Activated T-cell treated with anti-CD3 and anti-CD28 coated beads for 48 hours (primary cell): ENCODE measurements around the gene THUMPD3.

Experiments used
- DNase-seq: peaks from one replicate; pipeline ENCODE4 v3.0.0-alpha.2; 2020; ENCODE audit warnings: low read depth

The THUMPD3 gene

DNA sequence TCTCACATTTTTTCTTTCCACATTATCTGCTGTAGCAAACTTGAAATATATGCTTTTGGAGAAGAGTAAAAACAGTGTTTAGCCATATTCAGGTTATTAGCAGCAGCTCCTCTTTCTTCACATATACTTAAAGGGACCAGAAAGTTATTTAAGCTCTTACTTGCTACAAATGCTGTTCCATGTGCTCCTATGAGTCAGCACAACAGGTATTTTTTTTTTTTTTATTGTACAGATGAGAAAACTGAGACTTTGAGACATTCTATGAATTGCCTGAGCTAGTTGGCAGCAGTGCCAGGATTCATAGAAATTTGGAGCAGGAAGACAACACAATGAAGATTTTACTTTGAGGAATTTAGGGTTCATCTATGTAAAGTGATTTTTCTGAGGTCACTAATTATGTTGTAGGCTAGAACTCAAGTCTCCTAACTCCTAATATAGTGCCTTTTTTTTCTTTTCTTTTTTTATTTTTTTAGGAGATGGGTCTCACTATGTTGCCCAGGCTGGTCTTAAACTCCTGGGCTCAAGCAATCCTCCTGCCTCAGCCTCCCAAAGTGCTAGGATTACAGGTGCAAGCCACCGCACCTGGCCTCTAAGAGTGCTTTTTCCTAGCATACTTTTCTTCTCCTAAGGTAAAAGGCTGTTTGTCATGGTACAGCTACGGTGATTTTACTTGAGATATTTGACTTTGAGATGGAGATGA is 58.1 kb downstream of the THUMPD3 start:
- no peak for DNase-seq

DNA sequence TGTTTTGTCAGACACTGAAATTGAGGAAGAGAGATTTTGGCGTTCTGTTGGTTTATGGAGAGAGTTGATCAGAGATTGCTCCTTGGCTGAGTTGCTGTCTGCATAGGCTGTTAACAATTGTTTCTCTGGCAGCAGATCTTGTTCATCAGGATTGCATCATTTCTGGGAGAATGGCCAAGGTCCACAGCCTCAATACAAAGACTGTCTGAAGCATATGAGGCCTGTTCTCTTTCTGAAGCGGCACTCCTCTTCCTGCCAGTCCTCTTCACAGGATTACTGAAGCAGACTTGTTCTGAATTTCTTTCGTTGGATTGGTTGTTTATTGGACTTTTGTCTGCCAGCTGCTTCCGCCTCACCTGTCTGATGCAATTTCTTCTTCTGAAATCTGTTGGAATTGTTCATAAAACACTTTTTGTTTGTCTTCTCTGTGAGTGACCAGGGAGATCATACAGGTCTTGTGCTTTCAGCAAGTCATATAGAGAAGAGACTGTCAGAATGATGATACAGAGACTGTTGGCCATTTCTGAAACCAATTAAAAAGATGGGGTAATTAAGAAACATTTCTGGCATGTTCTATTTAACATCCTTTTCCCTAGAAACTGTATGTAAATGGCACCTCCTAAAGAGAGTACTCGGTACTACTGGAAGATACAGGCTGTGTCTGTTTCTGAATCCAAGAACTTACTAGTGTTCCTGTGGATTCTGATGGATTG is 60.0 kb downstream of the THUMPD3 start:
- DNase-seq, result no peak

DNA sequence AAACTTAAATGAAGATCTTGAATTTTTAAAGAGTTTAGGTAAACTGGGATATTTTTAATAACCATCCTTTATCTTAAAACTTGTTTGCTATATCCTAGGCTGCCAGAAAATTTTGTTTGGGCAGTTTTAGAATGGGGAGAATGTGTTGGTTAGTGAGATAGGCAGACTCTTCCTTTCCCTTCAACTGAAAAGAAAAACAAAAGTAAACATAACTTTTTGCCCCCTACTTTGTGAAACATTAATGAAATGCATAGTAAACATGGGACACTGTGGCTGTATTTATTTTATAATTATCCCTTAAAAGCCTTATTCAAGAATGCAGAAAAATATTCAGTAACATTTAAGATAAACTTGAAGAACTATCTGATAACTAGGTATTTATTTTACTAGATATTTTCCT is 65.6 kb downstream of the THUMPD3 start:
- DNase-seq, result no peak

DNA sequence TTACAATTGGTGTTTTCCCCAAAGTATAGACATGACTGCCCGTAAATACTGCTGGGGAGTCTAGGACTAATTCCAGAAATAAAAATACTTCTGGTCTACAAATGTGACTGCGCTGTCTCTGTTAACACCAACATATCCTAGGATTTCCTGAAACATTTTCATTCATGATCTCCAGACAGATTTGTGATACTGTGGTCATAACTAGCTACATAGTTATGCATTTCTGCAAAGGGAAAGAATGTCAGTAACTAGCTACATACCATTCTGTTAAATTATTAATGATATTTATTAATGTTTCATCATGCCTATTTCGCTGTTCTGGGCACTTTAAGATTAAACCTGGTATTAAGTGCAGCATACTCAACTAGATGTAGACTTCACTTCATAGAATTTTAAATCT is 67.9 kb downstream of the THUMPD3 start:
- DNase-seq, result no peak

DNA sequence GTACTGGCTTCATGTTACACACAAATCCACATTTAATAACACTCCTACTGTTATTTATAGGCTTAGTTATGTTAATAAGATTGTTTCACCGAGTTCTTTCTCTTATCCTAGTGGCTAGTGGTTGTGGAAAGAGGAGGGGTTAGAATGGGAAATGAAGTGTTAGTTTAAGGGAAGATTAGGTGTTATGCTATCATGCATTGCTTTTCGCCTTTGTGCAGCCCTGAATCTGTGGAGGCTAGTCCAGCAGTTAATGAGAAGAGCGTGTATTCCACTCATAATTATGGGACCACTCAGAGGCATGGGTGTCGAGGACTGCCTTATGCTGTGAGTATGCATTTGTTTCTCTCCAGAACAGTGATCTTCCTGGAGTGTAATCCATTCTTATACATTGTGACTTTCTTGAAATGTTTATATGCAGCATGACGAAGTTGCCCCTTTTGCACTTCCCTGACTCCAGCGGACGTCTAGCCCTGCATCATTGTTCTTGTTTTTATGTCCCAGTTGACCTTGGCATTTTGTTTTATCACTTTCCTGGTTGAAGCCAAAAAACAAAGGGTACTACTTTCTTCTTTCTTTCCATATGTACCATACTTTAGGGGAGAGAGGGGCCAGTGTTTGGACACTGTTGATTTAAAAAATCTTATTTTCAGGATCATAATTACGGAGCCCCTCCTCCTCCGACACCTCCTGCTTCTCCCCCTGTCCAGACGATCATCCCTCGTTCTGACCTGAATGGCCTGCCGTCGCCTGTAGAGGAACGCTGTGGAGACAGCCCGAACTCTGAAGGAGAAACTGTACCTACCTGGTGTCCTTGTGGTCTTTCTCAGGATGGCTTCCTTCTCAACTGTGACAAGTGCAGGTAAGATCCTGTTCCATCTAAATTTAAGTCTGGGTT is 71.0 kb downstream of the THUMPD3 start:
- no peak for DNase-seq

DNA sequence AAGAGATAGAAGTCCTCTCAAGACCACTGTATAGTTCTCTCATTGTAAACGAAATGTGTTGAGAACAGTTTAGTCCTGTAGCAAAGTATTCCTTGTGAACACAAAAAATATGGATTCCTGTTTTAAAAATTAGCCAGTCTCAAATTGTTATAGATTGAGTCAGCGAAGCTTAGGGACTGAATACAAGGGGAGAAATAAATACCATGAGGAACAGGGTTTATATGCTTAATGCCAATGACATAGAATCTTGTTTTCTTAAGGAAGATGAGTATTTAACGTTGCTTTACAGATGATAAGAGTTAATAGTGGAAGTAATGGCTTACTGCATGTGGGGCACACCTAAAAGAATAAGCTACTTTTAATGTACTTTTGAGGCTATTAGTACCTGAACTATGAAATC is 72.5 kb downstream of the THUMPD3 start:
- DNase-seq, result no peak
